Endometrial microvascular endothelial cells (primary cell): Measurements from ENCODE around the gene PCDHGB5. TPM values are rescaled to one million over a fixed set of nuclear protein-coding genes. Genes with fewer than 3 reads are reported as not detected.
"Not testable (repeated sequence)": the region's sequence is repeated elsewhere in the genome, so short reads cannot be mapped to it uniquely, and the experiment has no call there.

Experiments
- in situ Hi-C: cut with HindIII; loops from 2 replicates; pipeline ENCODE4 v1.10.0; 2017; ENCODE audit warnings: low sequenced_read_pairs, low pct_unique_long_range_greater_than_20kb; ENCODE audit errors: inconsistent ontology term
- total RNA-seq: library from RNA; depleted of rRNA; stranded (reverse); fragments of >200 nt; gene quantifications from one replicate; pipeline ENCODE4 v1.2.3, GENCODE V29; 2015; ENCODE audit errors: inconsistent ontology term

The PCDHGB5 gene
- total RNA-seq, 1 donor from 2014 or later, result 3.7 TPM

DNA sequence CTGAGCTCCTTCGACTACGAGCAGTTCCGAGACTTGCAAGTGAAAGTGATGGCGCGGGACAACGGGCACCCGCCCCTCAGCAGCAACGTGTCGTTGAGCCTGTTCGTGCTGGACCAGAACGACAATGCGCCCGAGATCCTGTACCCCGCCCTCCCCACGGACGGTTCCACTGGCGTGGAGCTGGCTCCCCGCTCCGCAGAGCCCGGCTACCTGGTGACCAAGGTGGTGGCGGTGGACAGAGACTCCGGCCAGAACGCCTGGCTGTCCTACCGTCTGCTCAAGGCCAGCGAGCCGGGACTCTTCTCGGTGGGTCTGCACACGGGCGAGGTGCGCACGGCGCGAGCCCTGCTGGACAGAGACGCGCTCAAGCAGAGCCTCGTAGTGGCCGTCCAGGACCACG lies 34.6 kb downstream of the PCDHGB5 start:
- in situ Hi-C loops, result not testable (repeated sequence)

DNA sequence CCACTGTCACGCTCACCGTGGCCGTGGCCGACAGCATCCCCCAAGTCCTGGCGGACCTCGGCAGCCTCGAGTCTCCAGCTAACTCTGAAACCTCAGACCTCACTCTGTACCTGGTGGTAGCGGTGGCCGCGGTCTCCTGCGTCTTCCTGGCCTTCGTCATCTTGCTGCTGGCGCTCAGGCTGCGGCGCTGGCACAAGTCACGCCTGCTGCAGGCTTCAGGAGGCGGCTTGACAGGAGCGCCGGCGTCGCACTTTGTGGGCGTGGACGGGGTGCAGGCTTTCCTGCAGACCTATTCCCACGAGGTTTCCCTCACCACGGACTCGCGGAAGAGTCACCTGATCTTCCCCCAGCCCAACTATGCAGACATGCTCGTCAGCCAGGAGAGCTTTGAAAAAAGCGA lies 35.0 kb downstream of the PCDHGB5 start:
- in situ Hi-C loops, result not testable (repeated sequence)

DNA sequence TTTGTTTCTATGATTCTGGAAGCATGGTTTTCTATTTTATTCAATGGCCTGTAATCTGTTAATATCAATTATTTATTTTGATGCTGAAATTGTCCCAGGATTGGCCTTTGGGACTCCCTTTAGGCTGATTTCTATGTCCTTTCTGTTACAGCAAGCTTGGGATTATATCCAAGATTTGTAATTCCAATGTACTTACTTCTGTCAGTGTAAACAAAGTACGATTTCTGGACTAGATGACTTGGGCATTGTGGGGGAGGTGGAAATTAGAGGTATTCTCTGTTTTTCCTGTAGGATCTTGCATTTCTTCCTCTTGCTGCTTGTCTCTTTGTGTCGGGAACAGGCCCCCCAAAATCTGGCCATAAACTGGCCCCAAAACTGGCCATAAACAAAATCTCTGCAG lies 36.3 kb downstream of the PCDHGB5 start:
- in situ Hi-C loops, result no loop called here

DNA sequence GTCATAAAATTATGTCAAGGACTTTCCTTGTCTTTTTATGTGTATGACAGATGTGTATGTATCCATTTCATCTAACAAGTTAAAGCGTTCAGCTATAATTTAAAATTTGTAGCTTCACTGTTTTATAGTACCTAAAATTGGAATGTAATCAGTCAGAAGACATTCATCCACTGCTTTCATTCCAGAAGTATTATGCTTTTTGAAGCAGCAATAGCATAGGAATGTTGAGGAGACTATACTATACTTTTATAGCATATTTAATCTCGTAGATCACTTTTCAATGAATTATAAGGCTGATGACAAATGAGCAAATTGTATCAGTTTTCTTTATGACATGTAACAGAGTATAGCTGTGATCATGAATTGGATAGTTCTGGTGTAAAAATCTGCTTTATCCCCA lies 39.5 kb downstream of the PCDHGB5 start:
- in situ Hi-C loops, result no loop called here

DNA sequence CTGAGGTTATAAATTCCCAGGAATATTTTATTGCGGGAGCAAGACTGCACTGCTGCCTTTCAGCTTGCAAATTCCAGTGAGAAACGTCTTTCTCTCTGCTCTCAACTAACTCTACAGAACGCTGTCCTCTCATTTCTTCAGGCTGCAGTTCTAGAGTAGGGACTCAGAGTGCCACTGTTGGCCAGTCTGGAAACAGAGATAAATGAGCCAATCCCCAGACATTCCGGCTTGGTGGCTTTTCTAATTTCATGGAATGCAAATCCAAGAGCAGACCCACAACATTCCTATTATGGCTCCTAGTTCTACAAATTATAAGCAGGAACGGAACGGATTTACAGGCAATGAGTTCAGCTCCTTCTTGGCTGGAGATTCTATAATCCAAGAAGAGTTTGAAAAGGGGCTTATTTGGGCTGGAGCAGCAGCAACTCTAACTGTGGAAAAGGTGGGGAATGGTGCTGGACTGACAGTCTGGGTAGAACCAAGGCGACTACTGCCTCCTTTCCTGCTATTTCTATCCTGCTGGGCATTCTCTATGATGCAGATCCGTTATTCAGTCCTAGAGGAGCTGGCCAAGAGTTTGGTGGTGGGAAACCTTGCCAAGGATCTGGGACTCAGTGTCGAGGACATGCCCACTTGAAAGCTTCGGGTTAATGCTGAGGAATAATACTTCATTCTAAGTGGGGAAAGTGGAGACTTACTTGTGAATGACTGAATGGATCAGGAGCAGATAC lies 41.8 kb downstream of the PCDHGB5 start:
- in situ Hi-C loops, result no loop called here

DNA sequence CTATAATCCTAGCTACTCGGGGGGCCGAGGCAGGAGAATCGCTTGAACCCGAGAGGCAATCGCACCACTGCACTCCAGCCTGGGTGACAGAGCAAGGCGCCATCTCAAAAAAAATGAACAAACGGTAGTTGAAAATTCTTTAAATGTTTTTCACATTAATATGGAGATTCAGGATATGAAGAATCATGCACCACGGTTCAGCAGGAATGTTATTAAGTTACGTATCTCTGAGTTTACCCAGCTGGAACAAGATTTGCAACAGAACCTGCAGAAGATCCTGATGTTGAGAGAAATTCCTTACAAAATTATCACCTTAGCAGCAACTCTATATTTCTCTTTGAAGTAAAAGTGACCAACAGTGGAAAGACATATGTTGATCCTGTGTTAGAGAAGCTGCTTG lies 42.6 kb downstream of the PCDHGB5 start:
- in situ Hi-C loops, result no loop called here

DNA sequence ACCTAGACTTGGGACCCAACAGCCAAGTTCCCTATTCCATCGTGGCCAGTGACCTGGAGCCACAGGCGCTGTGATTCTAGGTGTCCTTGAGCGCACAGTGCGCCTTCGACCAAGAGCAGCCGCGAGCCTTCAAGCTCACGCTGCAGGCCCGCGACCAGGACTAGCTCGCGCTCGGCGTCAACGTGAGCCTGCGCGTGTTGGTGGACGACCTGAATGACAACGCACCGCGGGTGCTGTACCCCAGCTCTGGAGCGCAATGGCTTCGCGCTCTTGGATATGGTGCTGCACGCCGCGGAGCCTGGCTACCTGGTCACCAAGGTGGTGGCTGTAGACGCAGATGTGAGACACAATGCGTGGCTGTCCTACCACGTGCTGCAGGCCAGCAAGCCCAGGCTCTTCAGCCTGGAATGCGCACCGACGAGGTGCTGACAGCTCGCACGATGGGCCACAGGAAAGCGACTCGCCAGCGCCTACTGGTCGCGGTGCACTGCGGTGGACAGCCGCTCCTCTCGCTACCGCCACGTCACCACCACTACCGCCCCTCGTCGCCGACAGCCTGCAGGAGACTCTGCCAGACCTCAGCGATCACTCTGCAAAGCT lies 43.9 kb downstream of the PCDHGB5 start:
- in situ Hi-C loops, result no loop called here

Other genes starting within 250 kb of the PCDHGB5 start
- 0.28 TPM for gene PCDHB6, start 247.9 kb upstream of the PCDHGB5 start, total RNA-seq
- gene PCDHB7, start 225.3 kb upstream of the PCDHGB5 start, total RNA-seq, result 1.2 TPM
- gene PCDHB8, start 220.2 kb upstream of the PCDHGB5 start, total RNA-seq, result not detected
- gene PCDHB16, start 215.6 kb upstream of the PCDHGB5 start, total RNA-seq, result 0.28 TPM
- not detected for gene PCDHB9, start 210.8 kb upstream of the PCDHGB5 start, total RNA-seq
- gene PCDHB10, start 205.6 kb upstream of the PCDHGB5 start, total RNA-seq, result 0.19 TPM
- gene PCDHB11, start 198.3 kb upstream of the PCDHGB5 start, total RNA-seq, result 0.19 TPM
- gene PCDHB12, start 189.2 kb upstream of the PCDHGB5 start, total RNA-seq, result not detected
- gene PCDHB13, start 184.0 kb upstream of the PCDHGB5 start, total RNA-seq, result 0.65 TPM
- gene PCDHB14, start 174.6 kb upstream of the PCDHGB5 start, total RNA-seq, result 0.37 TPM
- not detected for gene PCDHB15, start 152.6 kb upstream of the PCDHGB5 start, total RNA-seq
- 0.09 TPM for gene SLC25A2, start 93.9 kb upstream of the PCDHGB5 start, total RNA-seq
- 45.0 TPM for gene TAF7, start 77.2 kb upstream of the PCDHGB5 start, total RNA-seq
- 0.09 TPM for gene PCDHGA1, start 67.4 kb upstream of the PCDHGB5 start, total RNA-seq
- 0.84 TPM for gene PCDHGA2, start 59.2 kb upstream of the PCDHGB5 start, total RNA-seq
- 1.3 TPM for gene PCDHGA3, start 54.1 kb upstream of the PCDHGB5 start, total RNA-seq
- gene PCDHGB1, start 47.8 kb upstream of the PCDHGB5 start, total RNA-seq, result 0.74 TPM
- gene PCDHGA4, start 42.9 kb upstream of the PCDHGB5 start, total RNA-seq, result 3.2 TPM
- 2.0 TPM for gene PCDHGB2, start 38.0 kb upstream of the PCDHGB5 start, total RNA-seq
- 0.46 TPM for gene PCDHGA5, start 33.8 kb upstream of the PCDHGB5 start, total RNA-seq
- 0.65 TPM for gene PCDHGB3, start 27.7 kb upstream of the PCDHGB5 start, total RNA-seq
- gene PCDHGA6, start 24.1 kb upstream of the PCDHGB5 start, total RNA-seq, result 1.2 TPM
- gene PCDHGA7, start 15.2 kb upstream of the PCDHGB5 start, total RNA-seq, result 1.0 TPM
- gene PCDHGB4, start 10.2 kb upstream of the PCDHGB5 start, total RNA-seq, result 2.4 TPM
- gene PCDHGA8, start 5.3 kb upstream of the PCDHGB5 start, total RNA-seq, result under 0.01 TPM
- 0.19 TPM for gene PCDHGA9, start 4.8 kb downstream of the PCDHGB5 start, total RNA-seq
- 1.0 TPM for gene PCDHGB6, start 10.1 kb downstream of the PCDHGB5 start, total RNA-seq
- 1.1 TPM for gene PCDHGA10, start 15.0 kb downstream of the PCDHGB5 start, total RNA-seq
- 1.2 TPM for gene PCDHGB7, start 19.7 kb downstream of the PCDHGB5 start, total RNA-seq
- gene PCDHGA11, start 23.1 kb downstream of the PCDHGB5 start, total RNA-seq, result 4.5 TPM
- gene PCDHGA12, start 32.6 kb downstream of the PCDHGB5 start, total RNA-seq, result 0.74 TPM
- 8.1 TPM for gene PCDHGC3, start 78.0 kb downstream of the PCDHGB5 start, total RNA-seq
- not detected for gene PCDHGC4, start 87.1 kb downstream of the PCDHGB5 start, total RNA-seq
- not detected for gene PCDHGC5, start 91.1 kb downstream of the PCDHGB5 start, total RNA-seq
- gene DIAPH1, start 221.1 kb downstream of the PCDHGB5 start, total RNA-seq, result 91.6 TPM
- gene HDAC3, start 238.9 kb downstream of the PCDHGB5 start, total RNA-seq, result 43.5 TPM
- 9.0 TPM for gene RELL2, start 239.1 kb downstream of the PCDHGB5 start, total RNA-seq